Measurements from ENCODE around the gene PRSS57.

The PRSS57 gene

GRCh38 chr19:647566-648284 lies 47.5 kb downstream of the PRSS57 start:
- H3K4me1 ChIP-seq, result no peaks in the 10 kb centered on the region
- no peak overlapping the region for H3K27ac ChIP-seq
- no peak overlapping the region for H3K4me3 ChIP-seq
- H3K36me3 ChIP-seq, result peaks cover 40 to 82% (median 73%) of the 10 kb centered on the region in 3 donors
- intact Hi-C loops (cut with DNase I; ENCODE audit: low total_unique reads), result no loop called here
- H3K9me3 ChIP-seq, result no peaks in the 10 kb centered on the region
- TF ChIP-seq, protein P1, sequence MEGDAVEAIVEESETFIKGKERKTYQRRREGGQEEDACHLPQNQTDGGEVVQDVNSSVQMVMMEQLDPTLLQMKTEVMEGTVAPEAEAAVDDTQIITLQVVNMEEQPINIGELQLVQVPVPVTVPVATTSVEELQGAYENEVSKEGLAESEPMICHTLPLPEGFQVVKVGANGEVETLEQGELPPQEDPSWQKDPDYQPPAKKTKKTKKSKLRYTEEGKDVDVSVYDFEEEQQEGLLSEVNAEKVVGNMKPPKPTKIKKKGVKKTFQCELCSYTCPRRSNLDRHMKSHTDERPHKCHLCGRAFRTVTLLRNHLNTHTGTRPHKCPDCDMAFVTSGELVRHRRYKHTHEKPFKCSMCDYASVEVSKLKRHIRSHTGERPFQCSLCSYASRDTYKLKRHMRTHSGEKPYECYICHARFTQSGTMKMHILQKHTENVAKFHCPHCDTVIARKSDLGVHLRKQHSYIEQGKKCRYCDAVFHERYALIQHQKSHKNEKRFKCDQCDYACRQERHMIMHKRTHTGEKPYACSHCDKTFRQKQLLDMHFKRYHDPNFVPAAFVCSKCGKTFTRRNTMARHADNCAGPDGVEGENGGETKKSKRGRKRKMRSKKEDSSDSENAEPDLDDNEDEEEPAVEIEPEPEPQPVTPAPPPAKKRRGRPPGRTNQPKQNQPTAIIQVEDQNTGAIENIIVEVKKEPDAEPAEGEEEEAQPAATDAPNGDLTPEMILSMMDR (IDR thresholded peaks at IDR 0.05), result no peak
- no peaks in the 10 kb centered on the region for H3K27me3 ChIP-seq
- DNase-seq, result no peak

GRCh38 chr19:646779-647565 lies 48.3 kb downstream of the PRSS57 start:
- Histone ChIP-seq H3K27ac (no peak overlapping the region), H3K4me3 (no peak overlapping the region), H3K27me3 (no peaks in the 10 kb centered on the region), H3K9me3 (no peaks in the 10 kb centered on the region), H3K36me3 (peaks cover 40 to 75% (median 67%) of the 10 kb centered on the region in 3 donors), H3K4me1 (no peaks in the 10 kb centered on the region)
- intact Hi-C loops (cut with DNase I; ENCODE audit: low total_unique reads), result no loop called here
- DNase-seq, result no peak
- TF ChIP-seq, protein P1 (IDR thresholded peaks at IDR 0.05), result no peak

- TF ChIP-seq, protein P1 (IDR thresholded peaks at IDR 0.05), result no peak
- H3K27me3 ChIP-seq, result no peaks in the 10 kb centered on the region
- H3K4me1 ChIP-seq, result peaks cover 0 to 3% (median 0%) of the 10 kb centered on the region in 4 donors
- no peak overlapping the region for H3K27ac ChIP-seq
- intact Hi-C loops (cut with DNase I; ENCODE audit: low total_unique reads), result no loop called here
- peaks cover 37 to 66% (median 59%) of the 10 kb centered on the region in 3 donors for H3K36me3 ChIP-seq
- no peaks in the 10 kb centered on the region for H3K9me3 ChIP-seq
- H3K4me3 ChIP-seq, result no peak overlapping the region
- no peak for DNase-seq
Measured at GRCh38 chr19:645912-646778, 49.1 kb downstream of the PRSS57 start.

- Histone ChIP-seq H3K36me3 (peaks cover 31 to 53% (median 46%) of the 10 kb centered on the region in 3 donors), H3K4me3 (no peak overlapping the region), H3K27ac (no peak overlapping the region), H3K4me1 (peaks cover 0 to 10% (median 5%) of the 10 kb centered on the region in 4 donors), H3K27me3 (no peaks in the 10 kb centered on the region), H3K9me3 (no peaks in the 10 kb centered on the region)
- intact Hi-C loops (cut with DNase I; ENCODE audit: low total_unique reads), result no loop called here
- no peak for DNase-seq
- TF ChIP-seq, protein P1 (IDR thresholded peaks at IDR 0.05), result no peak
Measured at GRCh38 chr19:644789-645188, 50.5 kb downstream of the PRSS57 start.

GRCh38 chr19:644363-644762 lies 50.9 kb downstream of the PRSS57 start:
- TF ChIP-seq, protein P1 (IDR thresholded peaks at IDR 0.05), result no peak
- no peak for DNase-seq
- intact Hi-C loops (cut with DNase I; ENCODE audit: low total_unique reads), result no loop called here
- peaks cover 0 to 11% (median 5%) of the 10 kb centered on the region in 4 donors for H3K4me1 ChIP-seq
- H3K27ac ChIP-seq, result no peak overlapping the region
- no peaks in the 10 kb centered on the region for H3K27me3 ChIP-seq
- no peak overlapping the region for H3K4me3 ChIP-seq
- peaks cover 28 to 49% (median 41%) of the 10 kb centered on the region in 3 donors for H3K36me3 ChIP-seq
- H3K9me3 ChIP-seq, result no peaks in the 10 kb centered on the region

Data from tibial artery (tissue), 4 donors.